Panc1 (cell line): Measurements from ENCODE around the gene SETD3. TPM values are rescaled to one million over a fixed set of nuclear protein-coding genes. Genes with fewer than 3 reads are reported as not detected.

ENCODE experiments used
- ATAC-seq: fragments of 200-7000 bp; cut with Tn5 transposase; 2 replicates; pipeline ENCODE4 v1.9.1; 2020; ENCODE audit warnings: mild to moderate bottlenecking, moderate library complexity
- BruUV-seq: library from RNA; stranded (reverse); fragments of 400-500 nt; replicated peaks from 2 replicates; lab custom pipeline; 2021; lab: Mats Ljungman, UMichigan
- CTCF ChIA-PET: fragments of 300-600 bp; sonication (Branson Sonifier 250); formaldehyde crosslinking; loops from one replicate; lab custom pipeline; 2022; ENCODE audit warnings: antibody characterized with exemption; lab: Charles Lee
- POLR2A ChIA-PET: fragments of 300-600 bp; sonication (Branson Sonifier 250); formaldehyde crosslinking; loops from one replicate; lab custom pipeline; 2022; ENCODE audit warnings: antibody characterized with exemption; lab: Charles Lee
- DNase-seq: peaks from one replicate; pipeline ENCODE4 v3.0.0-alpha.2; 2010; ENCODE audit warnings: low read depth, low spot score
- H3K27ac ChIP-seq: 2 replicates; pipeline ENCODE4 v1.5.1; 2011; ENCODE audit warnings: mild to moderate bottlenecking, low read length, inconsistent platforms
- H3K27me3 ChIP-seq: fragments of 200-500 bp; sonication (Bioruptor generic); 2 replicates; pipeline ENCODE4 v1.6.0; 2014; ENCODE audit warnings: low read length, inconsistent platforms; ENCODE audit not compliant: control insufficient read depth, insufficient read depth
- H3K36me3 ChIP-seq: fragments of 200-500 bp; sonication (Bioruptor generic); 2 replicates; pipeline ENCODE4 v1.5.1; 2014; ENCODE audit warnings: inconsistent platforms, mild to moderate bottlenecking, low read length, moderate library complexity; ENCODE audit not compliant: control insufficient read depth, insufficient read depth
- H3K4me1 ChIP-seq: 2 replicates; pipeline ENCODE4 v1.5.1; 2011; ENCODE audit warnings: inconsistent platforms, mild to moderate bottlenecking, low read length, moderate library complexity; ENCODE audit not compliant: control insufficient read depth, insufficient read depth
- H3K4me3 ChIP-seq, 2 experiments: 2 replicates each; pipeline ENCODE4 v1.5.1; 2011 to 2012; ENCODE audit warnings: low read depth in 2 of 2, low read length in 2 of 2, mild to moderate bottlenecking in 2 of 2, inconsistent platforms in 1 of 2, moderate library complexity in 1 of 2
- H3K9me3 ChIP-seq: fragments of 200-500 bp; sonication (Bioruptor generic); 2 replicates; pipeline ENCODE4 v1.5.1; 2014; ENCODE audit warnings: low read depth, mild to moderate bottlenecking, inconsistent platforms, low read length, moderate library complexity; ENCODE audit not compliant: control insufficient read depth, insufficient read depth
- POLR2AphosphoS5 ChIP-seq: IDR thresholded peaks from 2 replicates; pipeline ENCODE4 v1.6.1; 2012; ENCODE audit warnings: mild to moderate bottlenecking, low read depth, low read length, moderate library complexity
- SIN3A ChIP-seq: IDR thresholded peaks from 2 replicates; pipeline ENCODE4 v1.6.1; 2012; ENCODE audit warnings: low read depth, mild to moderate bottlenecking, low read length, moderate library complexity, borderline replicate concordance; ENCODE audit not compliant: insufficient read depth
- TCF7L2 ChIP-seq: IDR thresholded peaks from 2 replicates; pipeline ENCODE4 v1.6.1; 2011; ENCODE audit warnings: mild to moderate bottlenecking, low read depth, low read length, inconsistent platforms
- in situ Hi-C: cut with HindIII; loops from 2 replicates; pipeline ENCODE4 v1.10.0; 2016; ENCODE audit warnings: low sequenced_read_pairs, low pct_unique_long_range_greater_than_20kb
- intact Hi-C: fragments of 100-400 bp; cut with micrococcal nuclease; formaldehyde crosslinking; loops from one replicate; pipeline ENCODE4 v1.10.0; 2022; ENCODE audit not compliant: unreplicated experiment
- total RNA-seq: library from RNA; stranded (reverse); gene quantifications from one replicate; pipeline ENCODE4 v1.2.1, GENCODE V29; 2021; ENCODE audit not compliant: unreplicated experiment
- TF ChIP-seq, protein P1 (sequence below), 2 experiments: IDR thresholded peaks; 2 replicates each; pipeline ENCODE4 v1.6.1; 2011 to 2012; ENCODE audit warnings: low read depth in 2 of 2, control low read depth in 1 of 2, low read length in 1 of 2, mild to moderate bottlenecking in 1 of 2, moderate library complexity in 1 of 2; ENCODE audit not compliant: insufficient read depth in 1 of 2
- TF ChIP-seq, protein P2 (sequence below): fragments of 450-650 bp; IDR thresholded peaks from 2 replicates; pipeline ENCODE4 v1.5.1; 2017; ENCODE audit warnings: mild to moderate bottlenecking

Gene SETD3
- total RNA-seq, 1 experiment from 2014 or later = 51.1 TPM

DNA sequence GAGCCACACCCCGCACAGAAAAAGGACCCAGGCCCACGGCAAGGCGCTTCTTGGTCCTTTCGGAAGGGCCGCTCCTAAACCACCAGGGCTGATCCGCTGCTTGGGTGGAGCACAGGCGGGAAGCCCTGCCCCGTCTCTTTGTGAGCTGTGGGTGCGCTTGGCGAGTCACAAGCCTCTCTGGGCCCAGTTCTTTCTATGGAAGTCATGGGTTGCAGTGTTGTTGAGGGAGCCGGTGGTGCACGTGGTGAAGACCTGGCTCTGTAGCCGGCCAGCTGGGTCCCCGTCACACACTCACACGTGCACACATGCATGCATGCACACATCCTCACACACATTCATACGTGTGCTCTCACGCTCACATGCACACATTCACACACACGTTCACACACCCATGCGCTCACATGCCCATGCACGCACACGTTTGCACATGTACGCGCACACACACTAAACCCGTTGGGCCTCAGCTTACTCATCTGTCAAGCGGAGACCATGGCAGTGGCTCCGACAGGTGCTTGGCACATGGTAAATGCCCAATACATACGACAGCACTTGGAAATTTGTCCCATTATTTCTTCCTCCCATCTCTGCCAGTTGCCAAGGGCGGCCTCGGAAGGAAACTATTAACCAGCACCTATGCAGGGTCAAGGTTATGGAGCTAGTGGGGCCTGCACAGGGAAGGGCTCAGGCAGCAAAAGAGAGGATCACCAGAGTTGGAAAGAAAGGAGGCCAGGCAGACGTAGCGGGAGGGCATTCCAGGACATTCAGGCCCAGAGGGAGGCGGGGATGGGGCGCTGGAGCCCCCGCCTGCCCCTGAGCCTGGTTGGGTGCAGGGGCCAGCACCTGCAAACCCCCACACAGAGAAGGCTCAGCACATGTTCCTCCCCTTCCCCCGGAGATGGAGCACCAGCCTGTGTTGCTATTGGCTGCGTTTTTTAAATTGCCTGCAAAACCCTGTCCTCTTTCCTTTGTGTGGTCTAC is 96.9 kb downstream of the SETD3 start:
- H3K4me3 ChIP-seq = no peak overlapping the region
- no peak overlapping the region for H3K27ac ChIP-seq
- no peaks in the 10 kb centered on the region for H3K4me1 ChIP-seq
- in situ Hi-C loops (no loop called here), intact Hi-C loops (no loop called here)
- POLR2A ChIA-PET = no interaction called here
- DNase-seq = no peak
- CTCF ChIA-PET = no interaction called here
- no TSS peak for BruUV-seq
- no peaks in the 10 kb centered on the region for H3K27me3 ChIP-seq
- no peaks in the 10 kb centered on the region for H3K36me3 ChIP-seq
- H3K9me3 ChIP-seq = no peaks in the 10 kb centered on the region
- TF ChIP-seq POLR2AphosphoS5 = no peak
- no peak for TF ChIP-seq SIN3A
- TF ChIP-seq, protein P1, sequence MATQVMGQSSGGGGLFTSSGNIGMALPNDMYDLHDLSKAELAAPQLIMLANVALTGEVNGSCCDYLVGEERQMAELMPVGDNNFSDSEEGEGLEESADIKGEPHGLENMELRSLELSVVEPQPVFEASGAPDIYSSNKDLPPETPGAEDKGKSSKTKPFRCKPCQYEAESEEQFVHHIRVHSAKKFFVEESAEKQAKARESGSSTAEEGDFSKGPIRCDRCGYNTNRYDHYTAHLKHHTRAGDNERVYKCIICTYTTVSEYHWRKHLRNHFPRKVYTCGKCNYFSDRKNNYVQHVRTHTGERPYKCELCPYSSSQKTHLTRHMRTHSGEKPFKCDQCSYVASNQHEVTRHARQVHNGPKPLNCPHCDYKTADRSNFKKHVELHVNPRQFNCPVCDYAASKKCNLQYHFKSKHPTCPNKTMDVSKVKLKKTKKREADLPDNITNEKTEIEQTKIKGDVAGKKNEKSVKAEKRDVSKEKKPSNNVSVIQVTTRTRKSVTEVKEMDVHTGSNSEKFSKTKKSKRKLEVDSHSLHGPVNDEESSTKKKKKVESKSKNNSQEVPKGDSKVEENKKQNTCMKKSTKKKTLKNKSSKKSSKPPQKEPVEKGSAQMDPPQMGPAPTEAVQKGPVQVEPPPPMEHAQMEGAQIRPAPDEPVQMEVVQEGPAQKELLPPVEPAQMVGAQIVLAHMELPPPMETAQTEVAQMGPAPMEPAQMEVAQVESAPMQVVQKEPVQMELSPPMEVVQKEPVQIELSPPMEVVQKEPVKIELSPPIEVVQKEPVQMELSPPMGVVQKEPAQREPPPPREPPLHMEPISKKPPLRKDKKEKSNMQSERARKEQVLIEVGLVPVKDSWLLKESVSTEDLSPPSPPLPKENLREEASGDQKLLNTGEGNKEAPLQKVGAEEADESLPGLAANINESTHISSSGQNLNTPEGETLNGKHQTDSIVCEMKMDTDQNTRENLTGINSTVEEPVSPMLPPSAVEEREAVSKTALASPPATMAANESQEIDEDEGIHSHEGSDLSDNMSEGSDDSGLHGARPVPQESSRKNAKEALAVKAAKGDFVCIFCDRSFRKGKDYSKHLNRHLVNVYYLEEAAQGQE (IDR thresholded peaks at IDR 0.05; ENCODE audit: insufficient read depth in 1 of 2, low read depth in 2 of 2, low read length in 1 of 2) = no peak
- TF ChIP-seq, protein P2, sequence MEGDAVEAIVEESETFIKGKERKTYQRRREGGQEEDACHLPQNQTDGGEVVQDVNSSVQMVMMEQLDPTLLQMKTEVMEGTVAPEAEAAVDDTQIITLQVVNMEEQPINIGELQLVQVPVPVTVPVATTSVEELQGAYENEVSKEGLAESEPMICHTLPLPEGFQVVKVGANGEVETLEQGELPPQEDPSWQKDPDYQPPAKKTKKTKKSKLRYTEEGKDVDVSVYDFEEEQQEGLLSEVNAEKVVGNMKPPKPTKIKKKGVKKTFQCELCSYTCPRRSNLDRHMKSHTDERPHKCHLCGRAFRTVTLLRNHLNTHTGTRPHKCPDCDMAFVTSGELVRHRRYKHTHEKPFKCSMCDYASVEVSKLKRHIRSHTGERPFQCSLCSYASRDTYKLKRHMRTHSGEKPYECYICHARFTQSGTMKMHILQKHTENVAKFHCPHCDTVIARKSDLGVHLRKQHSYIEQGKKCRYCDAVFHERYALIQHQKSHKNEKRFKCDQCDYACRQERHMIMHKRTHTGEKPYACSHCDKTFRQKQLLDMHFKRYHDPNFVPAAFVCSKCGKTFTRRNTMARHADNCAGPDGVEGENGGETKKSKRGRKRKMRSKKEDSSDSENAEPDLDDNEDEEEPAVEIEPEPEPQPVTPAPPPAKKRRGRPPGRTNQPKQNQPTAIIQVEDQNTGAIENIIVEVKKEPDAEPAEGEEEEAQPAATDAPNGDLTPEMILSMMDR = no peak
- no peak for TF ChIP-seq TCF7L2
- ATAC-seq = no peak

DNA sequence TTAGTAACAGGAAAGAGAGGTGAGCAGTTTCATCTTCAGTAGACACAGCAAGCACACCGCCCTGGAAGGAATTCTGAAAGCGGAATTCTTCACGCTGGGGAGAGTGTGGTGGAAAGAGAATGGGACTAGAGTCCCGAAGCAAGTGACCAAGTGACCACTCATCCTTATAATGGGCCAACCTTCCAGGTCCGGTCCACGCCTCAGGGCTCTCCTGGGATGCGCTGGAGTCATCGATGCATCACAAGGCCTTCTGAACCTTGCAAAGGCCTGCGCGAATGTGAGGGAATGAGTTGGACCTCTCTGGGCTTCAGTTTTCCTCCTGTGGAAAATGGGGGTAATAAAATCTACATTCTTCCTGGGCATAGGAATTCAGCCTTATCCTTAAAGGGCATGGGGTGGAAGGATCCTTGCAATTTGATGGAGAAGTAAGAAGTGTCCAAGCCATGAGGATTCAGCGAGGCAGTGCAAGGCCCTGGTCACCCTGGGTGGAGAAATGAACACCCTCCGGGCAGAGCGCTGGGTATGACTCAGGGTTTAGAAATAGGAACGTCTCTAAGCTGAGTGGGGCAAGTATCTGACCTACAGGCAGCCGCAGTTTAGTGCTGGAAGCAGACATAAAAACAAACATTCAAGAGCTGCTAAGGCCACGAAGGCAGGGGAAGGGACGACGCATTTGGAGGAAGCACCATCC is 97.7 kb downstream of the SETD3 start:
- intact Hi-C loops = no loop called here
- Histone ChIP-seq H3K27me3 (no peaks in the 10 kb centered on the region), H3K4me1 (no peaks in the 10 kb centered on the region), H3K36me3 (no peaks in the 10 kb centered on the region), H3K4me3 (no peak overlapping the region), H3K9me3 (no peaks in the 10 kb centered on the region), H3K27ac (no peak overlapping the region)
- ChIA-PET CTCF (no interaction called here), POLR2A (no interaction called here)
- TF ChIP-seq TCF7L2 (no peak), POLR2AphosphoS5 (no peak), SIN3A (no peak)
- TF ChIP-seq, protein P2 = no peak
- TF ChIP-seq, protein P1 (IDR thresholded peaks at IDR 0.05; ENCODE audit: insufficient read depth in 1 of 2, low read depth in 2 of 2, low read length in 1 of 2) = no peak
- no peak for DNase-seq
- in situ Hi-C loops = no loop called here
- ATAC-seq = peak; percentile 67
- BruUV-seq = no TSS peak
